Trophoblast cell (in vitro differentiated cells and primary cell): ENCODE data around the gene COL6A3.

ENCODE experiments used
- DNase-seq, 2 donors: peaks; one replicate each; pipeline ENCODE4 v3.0.0-alpha.2; 2016
- H2AFZ ChIP-seq: 2 replicates; pipeline ENCODE4 v1.6.1; 2013; ENCODE audit warnings: low read length, moderate library complexity, mild to moderate bottlenecking; ENCODE audit not compliant: insufficient read depth, poor library complexity
- H2AK5ac ChIP-seq: 2 replicates; pipeline ENCODE4 v1.6.1; 2013; ENCODE audit warnings: mild to moderate bottlenecking, low read length
- H2BK120ac ChIP-seq: 2 replicates; pipeline ENCODE4 v1.6.1; 2013; ENCODE audit warnings: low read length, mild to moderate bottlenecking, moderate library complexity; ENCODE audit not compliant: insufficient read depth, poor library complexity
- H2BK12ac ChIP-seq: 2 replicates; pipeline ENCODE4 v1.6.1; 2013; ENCODE audit warnings: mild to moderate bottlenecking, low read length, moderate library complexity
- H2BK5ac ChIP-seq: 2 replicates; pipeline ENCODE4 v1.6.1; 2013; ENCODE audit warnings: low read length, low read depth, moderate library complexity, mild to moderate bottlenecking; ENCODE audit not compliant: poor library complexity
- H3K14ac ChIP-seq: 2 replicates; pipeline ENCODE4 v1.6.1; 2013; ENCODE audit warnings: mild to moderate bottlenecking, low read length
- H3K18ac ChIP-seq: 2 replicates; pipeline ENCODE4 v1.6.1; 2013; ENCODE audit warnings: mild to moderate bottlenecking, low read length
- H3K23ac ChIP-seq: 2 replicates; pipeline ENCODE4 v1.6.1; 2013; ENCODE audit warnings: low read length
- H3K27ac ChIP-seq: 2 replicates; pipeline ENCODE4 v1.5.1; 2013; ENCODE audit warnings: low read depth, mild to moderate bottlenecking, inconsistent platforms, low read length, moderate library complexity
- H3K27me3 ChIP-seq: 2 replicates; pipeline ENCODE4 v1.6.1; 2013; ENCODE audit warnings: inconsistent platforms, mild to moderate bottlenecking, low read length, moderate library complexity; ENCODE audit not compliant: insufficient read depth
- H3K36me3 ChIP-seq, 2 experiments: 1 replicate in 1 of 2; 2 replicates in 1 of 2; pipeline ENCODE4 v1.6.1; 2013; ENCODE audit warnings: low read length in 2 of 2, mild to moderate bottlenecking in 2 of 2, moderate library complexity in 1 of 2; ENCODE audit not compliant: insufficient read depth in 2 of 2, control insufficient read depth in 1 of 2
- H3K4ac ChIP-seq: 2 replicates; pipeline ENCODE4 v1.6.1; 2013; ENCODE audit warnings: low read depth, mild to moderate bottlenecking, low read length, moderate library complexity
- H3K4me1 ChIP-seq, 2 experiments: 1 replicate in 1 of 2; 2 replicates in 1 of 2; pipeline ENCODE4 v1.6.1; 2013; ENCODE audit warnings: low read length in 2 of 2, mild to moderate bottlenecking in 2 of 2, moderate library complexity in 1 of 2; ENCODE audit not compliant: insufficient read depth in 2 of 2, control insufficient read depth in 1 of 2
- H3K4me2 ChIP-seq: 2 replicates; pipeline ENCODE4 v1.6.1; 2013; ENCODE audit warnings: inconsistent platforms, mild to moderate bottlenecking, low read length, moderate library complexity
- H3K4me3 ChIP-seq: 2 replicates; pipeline ENCODE4 v1.5.1; 2013; ENCODE audit warnings: mild to moderate bottlenecking, low read depth, low read length, inconsistent platforms
- H3K79me1 ChIP-seq: one replicate; pipeline ENCODE4 v1.6.1; 2013; ENCODE audit warnings: low read length
- H3K79me2 ChIP-seq: 2 replicates; pipeline ENCODE4 v1.6.1; 2013; ENCODE audit warnings: low read length, mild to moderate bottlenecking; ENCODE audit not compliant: control insufficient read depth, insufficient read depth, poor library complexity
- H3K9ac ChIP-seq: 2 replicates; pipeline ENCODE4 v1.6.1; 2013; ENCODE audit warnings: mild to moderate bottlenecking, low read length
- H3K9me3 ChIP-seq: 2 replicates; pipeline ENCODE4 v1.6.1; 2013; ENCODE audit warnings: low read depth, mild to moderate bottlenecking, control low read depth, inconsistent platforms, low read length; ENCODE audit not compliant: insufficient read depth
- H4K12ac ChIP-seq: 2 replicates; pipeline ENCODE4 v1.6.1; 2013; ENCODE audit warnings: low read depth, mild to moderate bottlenecking, low read length, moderate library complexity
- H4K8ac ChIP-seq: 2 replicates; pipeline ENCODE4 v1.6.1; 2013; ENCODE audit warnings: low read depth, mild to moderate bottlenecking, low read length, moderate library complexity
- H4K91ac ChIP-seq: one replicate; pipeline ENCODE4 v1.6.1; 2013; ENCODE audit warnings: low read depth, mild to moderate bottlenecking, low read length, moderate library complexity
- WGBS: extraction: QIAGEN DNeasy Blood & Tissue Kit; methylation state at CpG from one replicate; pipeline ENCODE4 v1.1.7; 2013; ENCODE audit warnings: missing lambda C conversion rate; ENCODE audit not compliant: insufficient read length, insufficient coverage; ENCODE audit errors: extremely low coverage; 5-methylcytosine and 5-hydroxymethylcytosine counted together

COL6A3 gene

DNA sequence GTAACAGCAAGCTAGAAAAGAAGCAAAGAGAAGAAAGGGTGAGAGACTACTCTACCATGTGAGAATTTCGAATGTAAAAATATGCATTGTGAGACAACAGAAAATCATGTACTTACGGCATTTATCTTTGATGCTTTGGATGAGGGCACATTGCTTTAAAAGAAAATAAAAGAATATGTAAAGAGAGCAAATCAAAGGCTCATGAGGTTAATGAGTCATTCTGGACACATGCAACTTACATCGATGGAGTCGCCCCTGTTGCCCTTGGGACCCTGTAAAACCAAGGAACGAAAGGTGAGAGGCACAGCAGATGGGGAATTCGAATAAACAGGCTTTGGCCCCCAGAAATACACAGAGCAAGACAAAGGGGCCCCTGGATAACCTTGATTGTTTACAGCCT, 69.0 kb downstream of the COL6A3 start:
- Histone ChIP-seq H3K4me3 (no peak overlapping the region), H3K9ac (no peak overlapping the region), H3K27ac (no peak overlapping the region), H3K9me3 (peaks cover 4% of the 10 kb centered on the region), H4K8ac (no peak overlapping the region), H2BK12ac (no peak overlapping the region), H3K36me3 (peaks cover 47 to 54% of the 10 kb centered on the region in 2 experiments), H3K27me3 (no peaks in the 10 kb centered on the region), H3K4me2 (no peak overlapping the region), H3K79me1 (no peaks in the 10 kb centered on the region), H4K12ac (no peak overlapping the region), H2AK5ac (no peak overlapping the region), H3K23ac (no peak overlapping the region), H3K79me2 (no peaks in the 10 kb centered on the region), H4K91ac (no peak overlapping the region), H3K4ac (no peak overlapping the region), H3K4me1 (no peaks in the 10 kb centered on the region), H3K14ac (no peak overlapping the region), H2BK5ac (no peak overlapping the region), H3K18ac (no peak overlapping the region), H2AFZ (no peak overlapping the region), H2BK120ac (no peak overlapping the region)
- DNase-seq: no peak
- no CpG with 5 or more reads among the region's 6 CpGs for WGBS

DNA sequence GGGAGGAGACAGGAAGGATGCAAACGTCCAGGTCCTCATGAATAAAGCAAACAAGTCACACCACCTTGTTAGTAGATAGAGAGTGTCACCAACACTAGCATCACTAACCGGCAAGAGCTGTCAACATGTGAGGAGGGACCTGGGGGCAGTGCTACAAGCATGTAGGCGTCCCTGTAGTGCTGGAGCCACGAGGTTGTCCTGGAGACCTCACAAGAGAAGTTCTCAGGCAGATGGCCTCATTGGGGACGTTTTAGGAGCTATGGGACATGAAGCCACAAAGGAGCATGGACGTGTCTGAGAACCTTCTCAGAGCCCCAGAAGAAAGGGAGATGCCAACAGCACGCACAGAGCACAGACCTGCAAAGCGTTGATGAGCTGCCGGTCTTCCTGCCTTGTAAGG, 70.0 kb downstream of the COL6A3 start:
- Histone ChIP-seq H3K4me3 (no peak overlapping the region), H2AFZ (no peak overlapping the region), H4K91ac (peak overlapping the region; percentile 0), H4K12ac (no peak overlapping the region), H3K27ac (no peak overlapping the region), H3K36me3 (peaks cover 50 to 57% of the 10 kb centered on the region in 2 experiments), H3K4me1 (no peaks in the 10 kb centered on the region), H4K8ac (no peak overlapping the region), H3K27me3 (no peaks in the 10 kb centered on the region), H2BK120ac (no peak overlapping the region), H2AK5ac (no peak overlapping the region), H3K14ac (no peak overlapping the region), H3K9ac (no peak overlapping the region), H3K4me2 (no peak overlapping the region), H3K18ac (no peak overlapping the region), H3K4ac (no peak overlapping the region), H2BK12ac (peak overlapping the region; percentile 8), H2BK5ac (no peak overlapping the region), H3K23ac (no peak overlapping the region), H3K79me1 (no peaks in the 10 kb centered on the region), H3K9me3 (peaks cover 4% of the 10 kb centered on the region), H3K79me2 (no peaks in the 10 kb centered on the region)
- no CpG with 5 or more reads among the region's 9 CpGs for WGBS
- no peak for DNase-seq

DNA sequence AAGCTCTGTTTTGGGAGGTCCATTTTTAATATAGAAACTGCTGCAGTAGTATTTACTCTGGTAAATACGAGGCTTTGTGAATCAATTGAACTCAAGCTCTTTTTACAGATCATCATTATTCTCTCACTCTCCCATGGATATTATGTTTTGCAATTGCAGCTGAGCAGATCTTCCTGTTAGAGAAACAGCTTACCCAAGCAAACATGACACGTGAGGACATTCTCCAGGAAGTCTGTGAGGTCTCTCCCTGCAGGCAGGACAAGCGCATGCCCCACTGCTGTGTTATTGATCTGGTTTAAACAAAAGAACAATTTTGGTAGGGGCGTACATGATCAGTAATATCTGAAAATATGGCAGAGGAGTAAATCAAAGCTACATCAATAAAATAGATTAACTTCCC, 72.1 kb downstream of the COL6A3 start:
- Histone ChIP-seq H3K9me3 (peaks cover 4% of the 10 kb centered on the region), H3K27ac (no peak overlapping the region), H3K4ac (no peak overlapping the region), H2BK5ac (no peak overlapping the region), H3K9ac (no peak overlapping the region), H4K8ac (no peak overlapping the region), H3K36me3 (peaks cover 47 to 54% of the 10 kb centered on the region in 2 experiments), H4K91ac (peak overlapping the region; percentile 32), H3K4me1 (no peaks in the 10 kb centered on the region), H3K27me3 (no peaks in the 10 kb centered on the region), H2BK12ac (no peak overlapping the region), H3K18ac (no peak overlapping the region), H3K79me1 (no peaks in the 10 kb centered on the region), H3K79me2 (no peaks in the 10 kb centered on the region), H3K4me2 (no peak overlapping the region), H2AFZ (no peak overlapping the region), H2AK5ac (no peak overlapping the region), H4K12ac (no peak overlapping the region), H3K23ac (no peak overlapping the region), H3K4me3 (no peak overlapping the region), H3K14ac (no peak overlapping the region), H2BK120ac (no peak overlapping the region)
- DNase-seq: no peak
- no CpG with 5 or more reads among the region's 4 CpGs for WGBS

DNA sequence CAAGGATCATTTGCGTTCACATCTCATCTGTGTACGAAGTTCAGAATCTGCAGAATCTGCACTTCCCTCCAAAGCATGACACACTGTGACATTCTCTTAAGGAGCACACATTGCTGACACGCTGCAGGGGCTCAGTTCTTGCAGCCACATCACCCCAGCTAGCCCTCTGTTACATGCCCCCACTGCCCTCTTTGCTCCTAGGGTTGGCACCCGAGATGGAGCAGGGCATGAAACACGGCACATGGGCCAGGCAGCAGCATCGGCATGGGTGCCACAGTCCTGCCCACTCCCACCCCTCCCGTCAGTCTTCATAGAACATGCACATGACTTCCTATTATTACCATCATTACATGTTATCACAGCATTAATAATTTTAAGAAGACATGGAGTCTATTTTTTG, 76.4 kb downstream of the COL6A3 start:
- H3K27ac ChIP-seq: no peak overlapping the region
- no CpG with 5 or more reads among the region's 7 CpGs for WGBS
- no peak for DNase-seq
- H3K4me2 ChIP-seq: no peak overlapping the region
- H3K23ac ChIP-seq: no peak overlapping the region
- no peak overlapping the region for H4K8ac ChIP-seq
- H3K79me2 ChIP-seq: no peaks in the 10 kb centered on the region
- no peak overlapping the region for H2BK12ac ChIP-seq
- H3K4me1 ChIP-seq: no peaks in the 10 kb centered on the region
- H3K18ac ChIP-seq: no peak overlapping the region
- H4K91ac ChIP-seq: no peak overlapping the region
- H3K14ac ChIP-seq: no peak overlapping the region
- H3K36me3 ChIP-seq: peaks cover 41 to 57% of the 10 kb centered on the region in 2 experiments
- H3K9ac ChIP-seq: no peak overlapping the region
- H3K27me3 ChIP-seq: no peaks in the 10 kb centered on the region
- H3K4ac ChIP-seq: no peak overlapping the region
- H3K4me3 ChIP-seq: no peak overlapping the region
- H2BK120ac ChIP-seq: no peak overlapping the region
- H2AFZ ChIP-seq: no peak overlapping the region
- peaks cover 5% of the 10 kb centered on the region for H3K9me3 ChIP-seq
- no peak overlapping the region for H4K12ac ChIP-seq
- H2BK5ac ChIP-seq: no peak overlapping the region
- peaks cover 3% of the 10 kb centered on the region for H3K79me1 ChIP-seq
- H2AK5ac ChIP-seq: no peak overlapping the region
